HG03571 (cell line): ENCODE measurements around the gene DIPK1B.
A peak's percentile ranks its signal among the peaks of the same experiment; 100 is the strongest.

Experiments
- ATAC-seq: cut with Tn5 transposase; IDR thresholded peaks from one replicate; pipeline ENCODE4 v1.9.1; 2021; ENCODE audit not compliant: unreplicated experiment

The DIPK1B gene

DNA sequence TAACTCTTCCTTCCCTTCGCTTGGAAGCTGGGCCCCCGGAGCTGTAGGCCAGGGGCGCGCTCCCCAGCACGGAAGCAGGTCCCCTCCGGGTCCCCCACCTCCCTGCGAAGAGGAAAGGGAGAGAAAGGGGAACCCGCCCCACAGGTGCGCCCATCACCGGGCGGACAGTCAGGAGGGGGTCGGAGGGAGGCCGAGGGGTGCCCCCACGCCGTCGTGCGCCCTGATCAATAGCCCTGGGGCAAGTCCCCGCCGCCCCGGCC is 25.9 kb upstream of the DIPK1B start:
- no peak for ATAC-seq

DNA sequence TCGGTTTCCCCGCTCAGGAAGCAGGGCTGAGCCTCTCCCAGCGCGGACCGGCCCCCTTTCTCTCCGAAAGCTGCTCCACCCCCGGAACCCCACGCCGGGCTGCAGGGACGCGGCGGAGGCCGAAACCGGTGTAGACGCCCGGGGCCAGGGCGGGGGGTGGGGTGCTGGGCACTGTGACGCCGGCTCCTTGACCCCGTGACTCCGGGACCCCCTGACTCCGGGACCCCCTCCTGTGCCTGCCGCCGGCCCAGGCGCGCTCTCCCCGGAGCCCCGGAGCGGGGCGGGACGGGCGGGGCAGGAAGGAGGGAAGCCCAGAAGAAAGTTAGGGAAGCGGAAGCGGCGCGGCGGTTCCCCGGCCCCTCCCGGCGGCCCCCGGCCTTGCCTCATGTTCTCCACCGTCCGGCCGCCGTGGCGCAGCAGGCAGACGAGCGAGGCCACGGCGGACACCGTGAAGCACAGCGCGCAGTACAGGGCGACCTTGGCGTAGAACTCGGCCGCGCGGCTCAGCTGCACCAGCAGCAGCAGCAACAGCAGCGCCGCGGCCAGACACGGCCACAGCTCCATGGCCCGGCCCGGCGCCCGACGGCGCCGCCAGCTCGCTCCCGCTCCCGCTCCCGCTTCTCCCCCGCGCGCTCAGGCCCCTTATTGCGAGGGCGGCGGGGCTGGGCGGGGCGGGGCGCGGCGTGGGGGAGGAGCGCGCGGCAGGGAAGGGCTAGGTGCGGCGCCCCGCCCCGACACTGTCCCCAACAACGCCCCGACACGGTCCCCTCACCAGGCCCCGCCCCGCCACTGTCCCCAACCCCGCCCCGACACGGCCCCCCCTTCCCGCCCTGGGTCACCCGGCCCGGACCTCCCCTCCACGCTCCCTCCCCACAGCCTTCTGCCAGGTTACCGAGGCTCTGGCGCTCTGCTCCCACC is 25.3 kb upstream of the DIPK1B start, which contains the start of gene AGPAT2:
AGPAT2 (minus strand) TSS at position 664 of the 918 bp plus-strand sequence; CDS start at position 564, 100 bp downstream.
- ATAC-seq: peak; percentile 47

DNA sequence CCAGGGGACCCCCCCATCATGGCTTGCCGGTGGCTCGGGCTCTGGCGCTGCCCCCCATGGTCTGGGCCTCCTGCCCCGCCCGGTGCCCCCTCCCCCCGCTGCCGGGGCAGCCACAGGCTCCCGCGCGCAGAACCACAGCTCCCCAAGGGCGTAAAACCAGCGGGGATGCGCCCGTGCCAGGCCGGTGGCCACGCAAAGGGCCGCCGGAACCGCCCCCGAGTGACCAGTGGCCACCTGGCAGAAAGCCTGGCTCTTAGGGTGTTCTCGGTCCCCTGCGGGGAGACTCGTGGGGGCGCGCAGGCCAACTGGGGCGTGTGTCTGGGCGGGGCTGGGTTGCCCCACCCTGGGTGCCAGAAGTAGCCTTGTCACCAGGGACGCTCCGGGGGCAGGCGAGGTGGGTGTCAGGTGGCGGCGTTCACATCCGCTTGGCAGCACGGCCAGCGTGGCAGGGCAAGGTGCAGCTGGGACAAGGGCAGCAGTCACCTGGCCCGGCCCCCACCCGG is 24.6 kb upstream of the DIPK1B start:
- no peak for ATAC-seq

DNA sequence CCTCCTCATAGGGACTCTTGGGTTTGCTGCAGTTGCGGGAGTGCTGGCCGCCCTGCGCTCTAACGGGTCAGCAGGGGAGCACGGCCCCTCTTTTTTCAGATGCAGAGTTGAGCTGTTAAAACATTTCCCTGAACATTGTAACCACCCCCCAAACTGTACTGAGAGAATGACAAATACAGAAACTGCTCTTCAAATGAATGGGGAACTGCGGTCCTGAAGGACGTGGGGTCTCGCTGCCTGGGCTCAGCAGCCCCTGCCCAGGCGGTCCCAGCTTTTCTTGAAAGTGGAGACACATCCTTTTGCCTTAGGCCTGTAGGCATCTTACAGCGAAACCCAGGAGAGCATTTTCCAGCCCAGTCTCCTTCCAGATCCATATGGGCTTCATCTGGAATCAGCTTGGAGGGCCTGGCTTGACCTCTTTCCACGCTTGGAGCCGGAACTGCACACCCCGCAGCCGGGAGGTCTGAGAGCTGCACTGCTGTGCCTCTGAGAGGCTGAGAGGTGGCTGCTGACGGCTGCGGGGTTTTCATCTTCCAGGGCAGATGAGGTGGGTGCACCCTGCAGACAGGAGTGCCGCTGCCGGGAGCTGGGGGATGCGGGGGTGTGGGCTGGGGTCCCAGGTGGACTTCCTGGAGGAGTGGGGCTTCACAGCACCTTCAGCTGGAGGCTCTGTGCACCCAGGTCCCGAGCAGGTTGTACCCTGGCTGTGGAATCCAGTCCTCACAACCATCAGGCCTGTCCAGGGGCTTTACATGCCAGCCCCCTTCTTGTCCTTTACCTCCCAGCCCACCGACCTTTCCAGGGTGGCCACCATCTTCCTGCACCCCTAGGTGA is 23.9 kb upstream of the DIPK1B start:
- no peak for ATAC-seq

DNA sequence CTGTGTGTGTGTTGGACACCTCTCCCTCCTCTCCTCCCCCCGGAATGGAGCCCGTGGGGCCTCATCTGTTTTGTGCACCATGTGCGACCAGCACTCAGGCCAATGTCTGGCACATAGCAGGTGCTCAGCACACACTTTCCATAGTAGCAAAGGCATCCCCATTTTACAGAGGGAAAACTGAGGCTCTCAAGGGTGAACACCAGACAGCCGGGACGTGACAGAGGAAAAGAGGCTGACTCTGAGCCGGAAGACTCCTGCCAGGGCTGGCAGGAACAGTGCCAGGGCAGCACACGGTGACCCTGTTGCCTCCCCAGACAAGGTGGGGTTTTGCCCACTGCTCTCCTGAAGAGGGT is 23.3 kb upstream of the DIPK1B start:
- no peak for ATAC-seq

DNA sequence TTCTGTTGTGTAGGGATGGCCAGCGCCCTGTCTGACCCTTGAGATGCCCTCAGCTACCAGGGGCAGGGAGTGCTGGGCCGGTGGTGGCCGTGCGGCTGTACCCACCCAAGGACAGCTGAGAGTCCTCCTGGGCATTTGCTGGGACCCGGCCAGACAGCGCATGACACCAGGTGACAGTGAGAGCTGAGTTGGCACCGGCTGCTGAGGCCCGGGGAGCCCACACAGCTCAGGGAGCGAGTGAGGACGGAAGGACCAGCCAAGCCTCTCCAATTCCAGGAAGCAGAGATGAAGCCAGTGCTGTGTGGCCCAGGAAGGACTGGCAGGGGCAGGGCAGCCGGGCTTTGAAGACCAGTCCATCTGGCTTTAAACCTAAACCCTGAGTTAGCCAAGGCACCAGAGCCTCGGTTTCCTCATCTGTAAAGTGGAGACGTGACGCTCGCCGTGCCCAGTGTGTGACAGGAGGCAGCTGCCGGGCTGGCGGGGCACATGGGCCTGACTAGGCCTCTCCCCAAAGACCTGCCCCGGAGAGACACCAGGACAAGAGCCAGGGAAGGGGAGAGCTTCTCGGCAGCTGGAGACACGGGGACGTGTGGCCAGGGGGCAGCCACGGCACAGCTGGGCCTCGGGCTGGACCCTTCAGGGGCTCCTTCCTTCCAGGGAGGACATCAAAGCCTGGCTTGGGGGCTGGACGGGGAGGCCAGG is 22.1 kb upstream of the DIPK1B start:
- no peak for ATAC-seq

DNA sequence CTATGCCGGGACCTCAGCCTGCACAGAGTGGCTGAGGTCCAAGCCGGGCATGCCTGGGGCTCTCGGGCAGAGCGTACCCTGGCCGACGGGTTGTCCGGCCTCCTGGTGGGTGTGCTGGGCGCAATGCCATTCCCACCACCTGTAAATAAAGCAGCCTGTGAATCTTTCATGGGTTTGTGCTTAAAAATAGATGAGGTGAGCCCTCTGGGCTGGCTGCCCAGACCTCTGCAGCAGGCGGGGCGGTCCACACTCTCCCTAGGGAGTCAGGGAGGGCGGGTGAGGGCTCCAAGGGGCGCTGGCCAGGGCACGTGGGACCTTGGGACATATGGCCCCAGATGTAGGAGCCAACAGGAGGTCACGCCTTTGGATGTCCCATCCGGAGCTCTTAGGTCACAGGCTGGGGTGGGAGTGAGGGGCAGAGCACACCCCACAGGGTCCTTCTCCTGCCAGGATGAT is 21.5 kb upstream of the DIPK1B start:
- ATAC-seq: no peak

DNA sequence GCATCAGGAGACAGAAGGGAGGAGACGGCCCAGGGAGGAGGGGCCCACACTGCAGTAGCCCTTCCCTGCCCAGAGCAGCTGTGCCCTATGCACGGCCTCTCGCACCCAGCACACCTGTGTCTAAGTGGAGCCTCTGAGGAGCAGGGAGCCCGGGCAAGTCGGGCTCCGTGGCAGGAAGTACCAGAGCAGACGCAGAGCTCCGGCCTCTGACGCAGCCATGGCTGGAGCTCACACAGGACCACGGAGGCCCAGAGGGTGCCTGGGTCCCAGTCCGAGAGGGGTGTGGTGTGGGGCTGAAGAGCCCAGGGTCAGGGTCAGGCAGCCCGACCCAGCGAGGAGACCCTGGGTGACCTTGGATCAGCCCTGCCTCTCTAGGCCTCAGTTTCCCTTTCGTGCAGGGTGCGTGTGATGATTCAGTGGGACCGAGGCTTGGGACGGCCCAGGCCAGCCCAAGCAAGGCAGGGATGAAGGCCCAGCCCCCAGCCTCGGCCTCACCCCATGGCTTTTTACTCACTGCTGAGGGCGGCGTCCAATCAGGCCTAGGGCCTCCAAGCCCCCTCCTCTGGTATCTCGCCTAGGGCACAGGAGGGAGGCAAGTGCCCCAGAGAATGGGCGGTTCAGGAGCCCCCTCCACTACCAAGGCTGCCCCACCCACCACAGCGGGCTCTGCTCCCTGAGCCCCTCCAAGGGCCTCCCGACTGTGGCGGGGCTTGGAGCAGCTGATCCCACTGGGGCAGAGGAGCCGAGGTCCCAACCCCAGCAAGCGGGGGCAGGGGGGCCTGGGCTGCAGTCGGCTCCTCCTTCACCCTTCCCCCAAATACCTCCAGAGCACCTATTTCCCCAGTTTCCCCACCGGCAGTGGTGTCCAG is 20.8 kb upstream of the DIPK1B start:
- ATAC-seq: no peak

DNA sequence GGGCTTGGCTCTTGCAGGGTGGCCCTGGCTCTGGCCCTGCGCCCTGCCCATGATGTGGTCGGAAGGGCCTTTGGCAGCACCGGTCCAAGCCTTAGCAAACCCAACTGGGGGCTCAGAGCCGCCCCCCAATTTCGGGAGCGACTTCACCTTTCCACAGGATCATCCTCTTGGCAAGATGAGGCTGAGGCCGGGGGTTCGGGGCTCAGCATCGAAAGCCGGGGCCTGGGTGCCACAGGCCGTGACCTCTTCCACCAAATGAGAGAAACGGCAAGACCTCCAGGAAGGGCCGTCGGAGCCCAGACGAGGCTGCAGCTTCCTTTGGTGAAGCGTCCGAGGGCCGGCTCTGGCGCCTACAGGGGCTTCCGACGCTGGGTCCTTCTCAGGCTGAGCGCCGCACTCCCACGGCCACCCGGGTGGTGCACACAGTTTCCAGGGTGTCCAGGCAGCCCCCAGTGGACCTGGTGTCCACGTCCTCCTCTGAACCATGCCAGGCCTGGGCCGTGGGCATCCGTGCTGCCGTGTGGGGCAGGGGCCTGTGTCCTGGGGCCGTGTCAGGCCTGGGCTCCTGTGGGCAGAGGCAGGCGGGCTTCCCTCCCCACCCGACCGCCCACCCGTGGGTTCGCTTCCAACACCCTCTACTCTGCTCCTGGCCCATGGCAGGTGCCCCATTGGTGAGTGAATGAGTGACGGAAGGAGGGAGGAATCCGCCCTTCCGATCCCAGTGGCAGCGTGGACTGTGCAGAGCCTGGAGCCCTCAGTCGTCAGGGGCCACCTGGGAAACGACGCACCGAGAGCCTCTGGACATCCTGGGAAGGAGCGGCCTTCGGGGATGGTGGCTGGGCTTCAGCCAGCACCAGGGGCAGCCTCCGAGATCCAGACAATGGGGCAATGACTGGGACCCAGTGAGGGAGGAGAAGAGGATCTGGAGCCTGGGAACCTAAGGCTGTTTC is 19.9 kb upstream of the DIPK1B start:
- ATAC-seq: no peak

DNA sequence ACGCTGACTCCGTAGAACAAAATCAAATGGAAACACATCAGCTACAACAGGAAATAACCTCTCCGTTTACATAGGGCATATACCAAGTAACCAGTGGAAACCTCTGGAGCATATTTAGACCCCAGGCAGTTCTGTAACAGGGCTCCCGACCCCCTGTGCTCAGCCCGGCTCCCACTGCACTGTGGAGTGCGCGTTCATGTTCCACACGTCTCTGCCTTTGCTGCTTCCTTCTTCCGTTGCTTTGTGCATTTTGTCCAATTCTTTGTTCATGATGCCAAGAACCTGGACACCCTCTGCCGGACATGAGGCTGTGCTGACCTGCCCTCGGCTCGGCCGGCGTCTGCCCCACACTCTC is 19.3 kb upstream of the DIPK1B start:
- no peak for ATAC-seq

DNA sequence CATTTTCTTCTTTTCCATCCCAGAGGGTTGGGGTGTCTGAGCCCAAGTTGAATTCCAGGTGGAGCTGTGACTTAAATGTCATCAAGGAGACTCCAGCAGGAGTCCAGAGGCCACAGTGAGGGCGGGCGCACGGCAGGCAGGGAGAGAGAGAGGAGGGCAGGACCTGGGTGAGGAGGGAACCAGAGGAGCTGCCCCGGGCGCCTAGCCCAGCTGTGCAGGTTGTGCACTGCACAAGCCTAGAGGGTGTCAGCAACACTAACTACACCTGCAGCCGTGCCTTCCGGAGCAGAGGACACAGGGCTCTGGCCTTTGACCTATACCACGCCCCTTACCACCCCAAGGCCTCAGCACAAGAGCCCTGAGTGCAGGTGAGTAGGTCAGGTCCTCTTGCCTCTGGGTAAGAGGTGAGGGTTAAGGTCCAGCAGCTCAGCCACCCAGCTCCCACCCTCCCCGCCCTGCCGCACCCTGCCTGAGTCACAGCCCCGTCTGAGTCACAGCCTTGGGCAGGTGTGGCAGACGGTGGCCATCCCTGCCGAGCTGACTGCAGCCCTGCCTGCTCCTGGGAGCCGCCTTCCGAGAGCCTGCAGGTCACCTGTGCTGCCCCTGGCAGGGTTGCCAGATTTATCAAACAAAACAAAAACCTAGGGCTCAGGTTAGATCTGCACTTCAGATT is 18.7 kb upstream of the DIPK1B start:
- no peak for ATAC-seq

DNA sequence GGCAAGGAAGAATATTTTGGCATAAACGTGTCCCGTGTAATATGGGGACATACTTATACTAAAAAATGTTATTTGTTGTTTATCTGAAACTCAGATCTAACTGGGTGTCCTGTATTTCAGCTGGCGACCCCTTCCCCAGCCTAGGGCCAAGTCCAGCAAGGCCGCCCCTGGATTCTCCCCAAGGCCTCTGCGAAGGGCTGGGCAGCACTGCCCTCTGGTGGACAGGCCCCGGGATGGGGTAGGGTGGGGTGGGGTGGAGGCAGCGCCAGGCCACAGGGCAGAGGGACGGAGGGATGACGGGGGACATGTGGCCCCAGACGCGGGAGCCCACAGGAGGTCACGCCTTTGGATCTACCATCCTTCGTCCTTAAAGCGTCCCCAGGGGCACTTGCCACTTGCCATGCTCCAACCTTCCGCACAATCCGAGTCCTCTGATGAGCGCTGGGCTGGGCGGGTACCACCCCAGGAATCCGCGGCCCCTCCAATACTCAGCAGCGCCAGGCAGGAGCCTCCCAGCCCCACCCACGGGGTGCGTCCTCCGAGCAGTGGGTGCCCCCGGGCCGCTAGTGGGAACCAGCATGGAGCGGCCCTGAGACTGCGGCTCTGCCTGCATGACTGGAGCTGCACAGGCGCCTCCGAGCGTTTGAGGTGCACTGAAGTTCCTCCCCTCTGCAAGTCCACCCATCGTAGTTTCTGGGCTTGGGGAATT is 18.1 kb upstream of the DIPK1B start:
- no peak for ATAC-seq

DNA sequence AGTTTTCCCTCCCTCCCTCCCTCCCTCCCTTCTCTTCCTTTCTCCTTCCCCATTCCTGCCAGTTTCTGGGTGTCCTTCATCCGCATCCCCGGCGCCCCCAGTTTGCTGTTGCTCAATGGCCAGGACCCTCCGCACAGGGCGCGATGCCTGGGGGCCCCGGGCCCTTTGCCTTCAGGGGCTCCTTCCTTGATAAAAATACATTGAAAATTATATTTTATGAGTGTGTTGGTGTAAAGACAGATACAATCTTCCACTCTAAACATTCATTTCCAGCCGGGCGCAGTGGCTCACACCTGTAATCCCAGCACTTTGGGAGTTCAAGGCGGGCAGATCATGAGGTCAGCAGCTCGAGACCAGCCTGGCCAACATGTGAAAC is 17.5 kb upstream of the DIPK1B start:
- no peak for ATAC-seq

DNA sequence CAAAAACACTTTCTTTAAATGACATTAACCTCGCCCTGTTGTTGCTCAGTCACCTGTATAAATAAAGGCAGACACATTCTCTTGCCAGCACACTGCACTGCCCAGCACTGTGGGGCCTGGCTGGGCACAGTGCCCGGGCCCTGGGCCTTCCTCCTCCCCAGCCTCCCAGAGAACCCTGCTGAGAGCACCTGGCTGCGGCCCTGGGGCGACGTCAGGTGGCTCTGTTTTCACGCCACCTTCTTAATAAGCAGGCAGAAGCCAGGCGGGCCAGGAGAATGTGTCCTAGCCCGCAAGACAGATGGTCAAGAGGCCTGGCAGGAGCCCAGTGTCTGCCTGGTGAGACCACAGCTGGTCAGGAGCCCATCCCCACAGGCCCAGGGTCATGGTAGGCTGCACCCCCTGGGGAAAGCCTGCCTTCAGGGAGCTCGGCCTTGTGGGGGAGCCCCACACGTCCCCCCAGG is 16.9 kb upstream of the DIPK1B start:
- no peak for ATAC-seq

DNA sequence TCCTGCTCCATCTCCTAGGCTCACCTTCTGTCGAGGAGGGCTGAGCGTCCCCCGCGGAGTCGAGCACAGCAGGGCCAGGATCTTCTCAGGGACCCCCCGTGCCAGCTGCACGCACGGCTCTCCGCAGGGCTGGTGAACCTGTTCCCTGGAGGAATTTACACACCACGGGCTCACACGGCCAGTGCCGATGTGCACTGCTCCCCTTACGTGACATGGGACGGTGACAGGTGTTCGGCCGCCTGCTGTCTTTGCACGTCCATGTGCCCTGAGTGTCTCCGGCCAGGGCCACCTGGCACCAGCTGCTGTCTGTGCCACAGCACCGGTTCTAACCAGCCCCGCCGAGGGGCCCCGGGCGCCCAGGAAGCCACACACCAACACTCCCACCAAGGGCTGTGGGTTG is 16.4 kb upstream of the DIPK1B start:
- no peak for ATAC-seq

DNA sequence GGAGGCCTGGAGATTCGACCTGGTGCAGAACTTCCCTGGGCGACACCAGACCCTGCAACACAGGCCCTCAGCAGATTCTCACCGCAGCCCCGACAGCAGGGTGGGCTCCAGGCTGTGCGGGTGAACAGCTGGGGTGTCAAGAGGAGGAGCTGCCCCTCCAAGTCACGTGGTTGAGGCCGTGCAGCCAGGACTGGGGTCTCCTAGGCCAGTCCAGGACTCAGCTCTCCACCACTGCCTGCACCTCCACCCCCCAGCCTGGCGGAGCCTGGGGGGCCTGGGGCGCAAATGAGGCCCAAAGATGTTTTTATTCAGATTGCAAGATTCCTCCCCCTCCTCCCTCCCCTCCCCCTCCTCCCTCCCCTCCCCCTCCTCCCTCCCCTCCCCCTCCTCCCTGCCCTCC is 15.9 kb upstream of the DIPK1B start:
- no peak for ATAC-seq

DNA sequence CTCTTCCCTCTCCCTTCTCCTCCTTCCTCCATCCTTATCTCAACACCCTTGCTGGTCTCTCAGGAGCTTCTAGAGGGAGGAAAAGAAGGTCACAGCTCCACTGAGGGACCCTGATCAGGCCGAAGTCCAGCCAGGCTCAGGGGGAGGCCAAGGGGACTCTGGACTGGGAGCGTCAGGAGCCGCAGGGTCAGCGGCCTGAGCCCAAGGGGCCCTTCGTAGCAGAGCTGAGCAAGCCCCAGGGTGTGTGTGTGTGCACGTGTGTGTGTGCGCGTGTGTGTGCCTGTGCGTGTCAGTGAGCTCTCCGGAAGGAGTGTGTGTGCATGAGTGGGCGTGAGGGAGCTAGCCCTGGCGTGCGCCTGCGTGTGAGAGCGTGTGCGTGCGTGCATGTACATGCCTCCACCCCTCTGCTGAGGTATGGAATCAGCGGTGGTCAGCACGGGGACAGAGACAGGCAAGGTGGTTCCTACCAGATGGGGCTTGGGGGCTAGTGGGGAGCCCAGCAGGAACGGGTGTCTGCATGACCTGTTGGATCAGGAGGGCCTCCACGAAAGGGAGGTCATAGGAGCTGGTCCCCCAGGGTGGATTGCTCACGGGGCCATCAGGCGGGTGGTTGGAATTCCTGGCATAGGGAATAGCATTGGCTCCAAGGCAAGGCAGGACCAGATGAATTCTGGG is 15.1 kb upstream of the DIPK1B start:
- ATAC-seq: no peak
